C4-2B (cell line): ENCODE measurements around the gene MLANA.

Source experiments
- CTCF ChIP-seq: fragments of 450-650 bp; conservative IDR thresholded peaks from 2 replicates; pipeline ENCODE4 v1.5.1; 2017; ENCODE audit warnings: mild to moderate bottlenecking
- ZFX ChIP-seq: fragments of 450-650 bp; IDR thresholded peaks from 2 replicates; pipeline ENCODE4 v1.6.1; 2017

DNA sequence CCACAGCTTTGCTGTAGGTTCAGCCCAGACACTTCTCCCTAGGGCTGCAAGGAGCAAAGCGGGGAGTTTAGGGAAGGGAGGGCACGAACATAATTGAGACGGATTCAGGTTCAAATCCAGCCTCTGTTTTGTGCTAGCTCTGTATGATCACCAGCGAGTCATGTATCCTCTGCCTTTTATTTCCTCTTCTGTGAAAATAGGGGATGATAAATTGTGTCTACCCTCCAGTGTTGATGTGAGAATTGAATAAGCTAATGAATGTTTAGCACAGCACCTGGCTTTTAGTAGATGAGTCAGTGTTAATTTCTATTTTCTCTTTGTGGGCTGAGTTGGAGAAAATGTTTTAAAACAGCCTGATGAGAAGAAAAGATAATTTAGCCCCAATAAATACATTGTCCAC lies 6.2 kb downstream of the MLANA start:
- TF ChIP-seq CTCF, result no peak
- no peak for TF ChIP-seq ZFX
